Measurements from ENCODE around the gene ADARB2.

ADARB2 gene

DNA sequence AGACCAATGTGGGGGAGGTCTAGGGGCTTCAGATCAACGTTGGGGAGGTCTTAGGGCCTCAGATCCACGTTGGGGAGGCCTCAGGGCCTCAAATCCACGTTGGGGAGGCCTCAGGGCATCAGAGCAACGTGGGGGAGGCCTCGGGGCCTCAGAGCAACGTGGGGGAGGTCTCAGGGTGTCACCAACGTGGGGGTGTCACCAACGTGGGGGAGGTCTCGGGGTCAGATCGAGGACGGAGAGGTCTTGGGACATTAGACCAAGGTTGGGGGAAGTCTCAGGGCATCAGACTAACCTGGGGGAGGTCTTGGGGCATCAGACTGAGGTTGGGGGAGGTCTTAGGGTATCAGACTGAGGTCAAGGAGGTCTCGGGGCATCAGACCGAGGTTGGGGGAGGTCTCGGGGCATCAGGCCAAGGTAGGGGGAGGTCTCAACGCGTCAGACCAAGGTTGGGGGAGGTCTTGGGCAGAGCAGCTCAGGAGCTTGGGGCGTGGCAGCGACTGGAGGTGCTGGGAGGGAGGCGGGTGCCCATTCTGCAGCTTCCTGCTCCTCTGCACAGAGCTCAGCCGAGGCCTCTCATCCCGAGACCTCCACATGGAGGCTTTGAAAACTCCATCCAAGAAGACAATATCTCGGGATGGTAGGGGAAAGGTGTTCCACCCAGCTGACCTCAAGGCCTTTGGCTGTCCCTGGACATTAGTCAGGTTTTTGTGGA, 521.3 kb downstream of the ADARB2 start:
- TF ChIP-seq YY1 (IDR thresholded peaks at IDR 0.05; ENCODE audit: low read depth) (no peak), EP300 (IDR thresholded peaks at IDR 0.05; ENCODE audit: borderline replicate concordance) (no peak), TAF1 (IDR thresholded peaks at IDR 0.05; ENCODE audit: low read depth) (no peak), NFIC (IDR thresholded peaks at IDR 0.05) (no peak), EGR1 (IDR thresholded peaks at IDR 0.05) (no peak), RAD21 (IDR thresholded peaks at IDR 0.05; ENCODE audit: low read depth) (no peak), TEAD4 (IDR thresholded peaks at IDR 0.05) (no peak), ZBTB7A (IDR thresholded peaks at IDR 0.05; ENCODE audit: low read depth) (no peak), FOXM1 (IDR thresholded peaks at IDR 0.05; ENCODE audit: borderline replicate concordance, low read depth) (no peak), CEBPB (IDR thresholded peaks at IDR 0.05) (no peak), TCF12 (IDR thresholded peaks at IDR 0.05; ENCODE audit: low read depth) (no peak), CREB1 (IDR thresholded peaks at IDR 0.05; ENCODE audit: low read depth) (no peak)
- TF ChIP-seq, protein P1, sequence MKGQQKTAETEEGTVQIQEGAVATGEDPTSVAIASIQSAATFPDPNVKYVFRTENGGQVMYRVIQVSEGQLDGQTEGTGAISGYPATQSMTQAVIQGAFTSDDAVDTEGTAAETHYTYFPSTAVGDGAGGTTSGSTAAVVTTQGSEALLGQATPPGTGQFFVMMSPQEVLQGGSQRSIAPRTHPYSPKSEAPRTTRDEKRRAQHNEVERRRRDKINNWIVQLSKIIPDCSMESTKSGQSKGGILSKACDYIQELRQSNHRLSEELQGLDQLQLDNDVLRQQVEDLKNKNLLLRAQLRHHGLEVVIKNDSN (IDR thresholded peaks at IDR 0.05) = no peak
- TF ChIP-seq, protein P2, sequence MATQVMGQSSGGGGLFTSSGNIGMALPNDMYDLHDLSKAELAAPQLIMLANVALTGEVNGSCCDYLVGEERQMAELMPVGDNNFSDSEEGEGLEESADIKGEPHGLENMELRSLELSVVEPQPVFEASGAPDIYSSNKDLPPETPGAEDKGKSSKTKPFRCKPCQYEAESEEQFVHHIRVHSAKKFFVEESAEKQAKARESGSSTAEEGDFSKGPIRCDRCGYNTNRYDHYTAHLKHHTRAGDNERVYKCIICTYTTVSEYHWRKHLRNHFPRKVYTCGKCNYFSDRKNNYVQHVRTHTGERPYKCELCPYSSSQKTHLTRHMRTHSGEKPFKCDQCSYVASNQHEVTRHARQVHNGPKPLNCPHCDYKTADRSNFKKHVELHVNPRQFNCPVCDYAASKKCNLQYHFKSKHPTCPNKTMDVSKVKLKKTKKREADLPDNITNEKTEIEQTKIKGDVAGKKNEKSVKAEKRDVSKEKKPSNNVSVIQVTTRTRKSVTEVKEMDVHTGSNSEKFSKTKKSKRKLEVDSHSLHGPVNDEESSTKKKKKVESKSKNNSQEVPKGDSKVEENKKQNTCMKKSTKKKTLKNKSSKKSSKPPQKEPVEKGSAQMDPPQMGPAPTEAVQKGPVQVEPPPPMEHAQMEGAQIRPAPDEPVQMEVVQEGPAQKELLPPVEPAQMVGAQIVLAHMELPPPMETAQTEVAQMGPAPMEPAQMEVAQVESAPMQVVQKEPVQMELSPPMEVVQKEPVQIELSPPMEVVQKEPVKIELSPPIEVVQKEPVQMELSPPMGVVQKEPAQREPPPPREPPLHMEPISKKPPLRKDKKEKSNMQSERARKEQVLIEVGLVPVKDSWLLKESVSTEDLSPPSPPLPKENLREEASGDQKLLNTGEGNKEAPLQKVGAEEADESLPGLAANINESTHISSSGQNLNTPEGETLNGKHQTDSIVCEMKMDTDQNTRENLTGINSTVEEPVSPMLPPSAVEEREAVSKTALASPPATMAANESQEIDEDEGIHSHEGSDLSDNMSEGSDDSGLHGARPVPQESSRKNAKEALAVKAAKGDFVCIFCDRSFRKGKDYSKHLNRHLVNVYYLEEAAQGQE (IDR thresholded peaks at IDR 0.05; ENCODE audit: low read depth) = no peak
- TF ChIP-seq, protein P3, sequence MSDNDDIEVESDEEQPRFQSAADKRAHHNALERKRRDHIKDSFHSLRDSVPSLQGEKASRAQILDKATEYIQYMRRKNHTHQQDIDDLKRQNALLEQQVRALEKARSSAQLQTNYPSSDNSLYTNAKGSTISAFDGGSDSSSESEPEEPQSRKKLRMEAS (IDR thresholded peaks at IDR 0.05) = no peak

DNA sequence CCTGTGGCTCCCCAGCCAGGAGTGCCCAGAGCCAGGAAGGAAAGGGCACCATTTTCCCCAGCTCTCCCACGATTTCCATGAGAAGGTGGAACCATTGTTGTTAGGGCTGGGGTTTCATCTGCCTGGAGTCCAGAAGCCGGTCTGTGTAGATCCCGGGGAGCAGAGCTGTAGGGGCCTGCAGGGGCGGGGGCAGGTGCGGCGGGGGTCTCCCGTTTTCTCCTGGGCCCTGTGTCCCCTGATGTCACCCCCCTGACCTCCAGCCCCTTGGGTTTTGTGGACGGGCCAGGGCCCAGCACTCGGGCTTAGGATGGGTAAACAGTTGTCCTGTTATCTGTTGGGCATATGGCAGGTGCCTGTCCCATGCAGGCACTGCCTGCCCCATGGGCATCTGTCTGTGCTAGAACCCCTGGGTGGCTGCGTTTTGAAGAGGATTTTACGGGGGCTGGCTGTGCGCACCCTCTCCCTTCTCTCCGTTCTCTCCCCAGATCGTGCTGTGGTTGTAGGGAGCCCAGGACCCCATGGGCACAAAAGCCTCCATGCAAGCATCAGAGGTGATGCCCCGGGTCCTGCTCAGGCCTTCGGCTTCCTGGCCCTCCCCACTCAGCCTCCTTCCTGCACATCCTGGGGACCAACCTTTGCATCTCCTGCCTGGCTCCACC, 522.3 kb downstream of the ADARB2 start:
- TF ChIP-seq TCF12 (IDR thresholded peaks at IDR 0.05; ENCODE audit: low read depth) = no peak
- TF ChIP-seq NFIC (IDR thresholded peaks at IDR 0.05) = no peak
- TF ChIP-seq EP300 (IDR thresholded peaks at IDR 0.05; ENCODE audit: borderline replicate concordance) = no peak
- no peak for TF ChIP-seq RAD21 (IDR thresholded peaks at IDR 0.05; ENCODE audit: low read depth)
- TF ChIP-seq TAF1 (IDR thresholded peaks at IDR 0.05; ENCODE audit: low read depth) = no peak
- TF ChIP-seq ZBTB7A (IDR thresholded peaks at IDR 0.05; ENCODE audit: low read depth) = no peak
- no peak for TF ChIP-seq CREB1 (IDR thresholded peaks at IDR 0.05; ENCODE audit: low read depth)
- TF ChIP-seq, protein P1 (IDR thresholded peaks at IDR 0.05) = no peak
- TF ChIP-seq FOXM1 (IDR thresholded peaks at IDR 0.05; ENCODE audit: borderline replicate concordance, low read depth) = no peak
- no peak for TF ChIP-seq TEAD4 (IDR thresholded peaks at IDR 0.05)

DNA sequence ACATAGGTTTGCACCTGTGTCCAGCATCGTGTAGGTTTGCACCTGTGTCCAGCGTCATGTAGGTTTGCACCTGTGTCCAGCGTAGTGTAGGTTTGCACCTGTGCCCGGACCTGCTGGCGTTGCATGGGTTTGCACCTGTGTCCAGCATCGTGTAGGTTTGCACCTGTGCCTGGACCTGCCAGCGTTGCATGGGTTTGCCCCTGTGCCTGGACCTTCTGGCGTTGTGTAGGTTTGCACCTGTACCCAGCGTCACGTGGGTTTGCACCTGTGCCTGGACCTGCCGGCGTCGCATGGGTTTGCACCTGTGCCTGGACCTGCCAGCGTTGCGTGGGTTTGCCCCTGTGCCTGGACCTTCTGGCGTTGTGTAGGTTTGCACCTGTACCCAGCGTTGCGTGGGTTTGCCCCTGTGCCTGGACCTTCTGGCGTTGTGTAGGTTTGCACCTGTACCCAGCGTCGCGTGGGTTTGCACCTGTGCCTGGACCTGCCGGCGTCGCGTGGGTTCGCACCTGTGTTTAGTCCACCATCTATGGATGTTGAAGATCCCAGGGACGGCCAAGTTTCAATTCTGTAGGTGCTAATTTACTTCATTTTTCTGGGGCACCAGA, 523.2 kb downstream of the ADARB2 start:
- TF ChIP-seq EGR1 (IDR thresholded peaks at IDR 0.05) = no peak
- TF ChIP-seq, protein P2 (IDR thresholded peaks at IDR 0.05; ENCODE audit: low read depth) = no peak
- TF ChIP-seq, protein P3 (IDR thresholded peaks at IDR 0.05) = no peak
- no peak for TF ChIP-seq TEAD4 (IDR thresholded peaks at IDR 0.05)
- TF ChIP-seq CREB1 (IDR thresholded peaks at IDR 0.05; ENCODE audit: low read depth) = no peak
- TF ChIP-seq NFIC (IDR thresholded peaks at IDR 0.05) = no peak
- no peak for TF ChIP-seq CEBPB (IDR thresholded peaks at IDR 0.05)
- TF ChIP-seq FOXM1 (IDR thresholded peaks at IDR 0.05; ENCODE audit: borderline replicate concordance, low read depth) = no peak
- TF ChIP-seq EP300 (IDR thresholded peaks at IDR 0.05; ENCODE audit: borderline replicate concordance) = no peak
- TF ChIP-seq, protein P1 (IDR thresholded peaks at IDR 0.05) = no peak
- no peak for TF ChIP-seq RAD21 (IDR thresholded peaks at IDR 0.05; ENCODE audit: low read depth)
- TF ChIP-seq TCF12 (IDR thresholded peaks at IDR 0.05; ENCODE audit: low read depth) = no peak
- TF ChIP-seq TAF1 (IDR thresholded peaks at IDR 0.05; ENCODE audit: low read depth) = no peak
- no peak for TF ChIP-seq ZBTB7A (IDR thresholded peaks at IDR 0.05; ENCODE audit: low read depth)
- TF ChIP-seq YY1 (IDR thresholded peaks at IDR 0.05; ENCODE audit: low read depth) = no peak

DNA sequence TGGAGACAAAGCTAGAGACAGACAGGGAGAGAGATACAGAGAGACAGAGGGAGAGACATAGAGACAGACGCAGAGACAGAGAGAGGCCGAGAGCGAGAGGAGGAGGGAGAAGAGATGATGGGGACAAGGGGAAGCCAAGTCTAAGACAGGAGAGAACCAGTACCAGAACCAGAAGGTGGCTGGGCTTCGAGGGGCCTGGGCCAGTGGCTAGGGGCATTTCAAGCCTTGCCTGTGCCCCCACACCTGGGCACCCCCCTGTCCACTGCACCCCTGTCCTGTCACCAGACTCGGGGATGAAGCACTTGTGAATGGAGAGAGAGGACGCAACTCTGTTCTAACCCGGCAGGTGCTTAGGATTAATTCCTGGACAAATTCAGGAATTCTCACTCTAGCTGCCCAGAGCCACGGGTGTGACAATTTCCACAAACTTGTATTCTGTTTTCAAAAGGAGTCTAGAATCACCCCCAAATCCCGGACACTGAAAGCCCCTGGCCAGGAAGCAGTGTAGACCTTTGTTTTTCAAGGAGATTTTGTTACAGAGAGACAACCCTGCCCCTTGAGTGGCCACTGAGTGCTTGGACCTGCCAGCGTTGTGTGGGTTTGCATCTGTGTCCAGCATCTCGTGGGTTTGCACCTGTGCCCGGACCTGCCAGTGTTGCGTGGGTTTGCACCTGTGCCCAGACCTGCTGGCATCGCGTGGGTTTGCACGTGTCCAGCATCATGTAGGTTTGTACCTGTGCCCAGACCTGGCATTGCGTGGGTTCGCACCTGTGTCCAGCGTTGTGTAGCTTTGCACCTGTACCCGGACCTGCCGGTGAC, 523.9 kb downstream of the ADARB2 start:
- TF ChIP-seq TCF12 (IDR thresholded peaks at IDR 0.05; ENCODE audit: low read depth) (no peak), TEAD4 (IDR thresholded peaks at IDR 0.05) (no peak), FOXM1 (IDR thresholded peaks at IDR 0.05; ENCODE audit: borderline replicate concordance, low read depth) (no peak), EGR1 (IDR thresholded peaks at IDR 0.05) (no peak), CEBPB (IDR thresholded peaks at IDR 0.05) (no peak), EP300 (IDR thresholded peaks at IDR 0.05; ENCODE audit: borderline replicate concordance) (no peak), TAF1 (IDR thresholded peaks at IDR 0.05; ENCODE audit: low read depth) (no peak), YY1 (IDR thresholded peaks at IDR 0.05; ENCODE audit: low read depth) (no peak), NFIC (IDR thresholded peaks at IDR 0.05) (no peak), RAD21 (IDR thresholded peaks at IDR 0.05; ENCODE audit: low read depth) (no peak), ZBTB7A (IDR thresholded peaks at IDR 0.05; ENCODE audit: low read depth) (no peak), CREB1 (IDR thresholded peaks at IDR 0.05; ENCODE audit: low read depth) (no peak)
- TF ChIP-seq, protein P1 (IDR thresholded peaks at IDR 0.05) = no peak
- TF ChIP-seq, protein P3 (IDR thresholded peaks at IDR 0.05) = no peak
- TF ChIP-seq, protein P2 (IDR thresholded peaks at IDR 0.05; ENCODE audit: low read depth) = no peak

Data from Ishikawa (cell line).